GM12878 (cell line): Measurements from ENCODE around the gene ZNF670. TPM values are rescaled to one million over a fixed set of nuclear protein-coding genes. Genes with fewer than 3 reads are reported as not detected.

Experiments
- ATAC-seq: fragments of 200-7000 bp; cut with Tn5 transposase; 3 replicates; pipeline ENCODE4 v1.9.1; 2020; ENCODE audit warnings: mild to moderate bottlenecking, moderate library complexity
- BruUV-seq: library from RNA; stranded (reverse); fragments of 400-500 nt; replicated peaks from 2 replicates; lab custom pipeline; 2021; lab: Mats Ljungman, UMichigan
- CTCF ChIA-PET: fragments of 300-600 bp; sonication (Branson Sonifier 250); formaldehyde crosslinking; extraction: SDS; loops from one replicate; lab custom pipeline; 2021; ENCODE audit warnings: inconsistent platforms; lab: Yijun Ruan, JAX
- POLR2A ChIA-PET: fragments of 350-600 bp; formaldehyde crosslinking; extraction: SDS; loops from one replicate; lab custom pipeline; 2021; ENCODE audit warnings: inconsistent platforms; lab: Charles Lee
- RAD21 ChIA-PET: fragments of 300-600 bp; sonication (Branson Sonifier 250); formaldehyde crosslinking; loops from one replicate; lab custom pipeline; 2023; ENCODE audit warnings: antibody characterized with exemption; ENCODE audit not compliant: unreplicated experiment; lab: Charles Lee
- SMC1A ChIA-PET: fragments of 300-600 bp; sonication (Branson Sonifier 250); formaldehyde crosslinking; loops from one replicate; lab custom pipeline; 2023; ENCODE audit not compliant: unreplicated experiment, uncharacterized antibody; lab: Charles Lee
- DNase-seq: peaks from one replicate; pipeline ENCODE4 v3.0.0-alpha.2; 2011; ENCODE audit warnings: low read depth, low spot score
- FAIRE-seq: peaks from 3 replicates; lab custom pipeline; 2011; peaks lifted over from hg19 to GRCh38; lab: Jason Lieb, UNC
- H2AFZ ChIP-seq: 2 replicates; pipeline ENCODE4 v1.6.0; 2011; ENCODE audit warnings: low read depth, low read length, control low read depth; ENCODE audit not compliant: control insufficient read depth
- H3K27ac ChIP-seq: 2 replicates; pipeline ENCODE4 v1.5.1; 2011; ENCODE audit warnings: control low read depth; ENCODE audit not compliant: control insufficient read depth, insufficient read depth
- H3K27me3 ChIP-seq, 2 experiments: replicated peaks in 1 of 2; 2 replicates each; pipeline versions ENCODE4 v1.6.0 to v1.6.1; 2011; ENCODE audit warnings: low read length in 1 of 2; ENCODE audit not compliant: control insufficient read depth in 2 of 2, insufficient read depth in 2 of 2
- H3K36me3 ChIP-seq, 2 experiments: 2 replicates each; pipeline ENCODE4 v1.5.1; 2011; ENCODE audit warnings: low read length in 1 of 2; ENCODE audit not compliant: control insufficient read depth in 2 of 2, insufficient read depth in 2 of 2
- H3K4me1 ChIP-seq: 2 replicates; pipeline ENCODE4 v1.6.1; 2011; ENCODE audit warnings: mild to moderate bottlenecking, low read length, moderate library complexity, mixed read lengths; ENCODE audit not compliant: control insufficient read depth, insufficient read depth
- H3K4me2 ChIP-seq: 2 replicates; pipeline ENCODE4 v1.6.0; 2011; ENCODE audit warnings: control low read depth; ENCODE audit not compliant: control insufficient read depth, insufficient read depth
- H3K4me3 ChIP-seq: fragments of 200-600 bp; sonication (generic); 2 replicates; pipeline ENCODE4 v1.5.1; 2016
- H3K79me2 ChIP-seq: 2 replicates; pipeline ENCODE4 v1.6.0; 2011; ENCODE audit warnings: low read length; ENCODE audit not compliant: control insufficient read depth, insufficient read depth
- H3K9ac ChIP-seq: 2 replicates; pipeline ENCODE4 v1.8.0; 2011; ENCODE audit warnings: low read length, control low read depth, mixed read lengths; ENCODE audit not compliant: control insufficient read depth, insufficient read depth
- H3K9me3 ChIP-seq: replicated peaks from 3 replicates; pipeline ENCODE4 v1.5.1; 2011; ENCODE audit warnings: mild to moderate bottlenecking, low read length; ENCODE audit not compliant: control insufficient read depth, insufficient read depth
- H4K20me1 ChIP-seq: 2 replicates; pipeline ENCODE4 v1.6.0; 2011; ENCODE audit not compliant: control insufficient read depth, insufficient read depth
- CHD4 ChIP-seq: fragments of 200-600 bp; sonication (generic); IDR thresholded peaks from 2 replicates; pipeline ENCODE4 v1.6.1; 2016; ENCODE audit warnings: mild to moderate bottlenecking
- FOXK2 ChIP-seq: fragments of 450-650 bp; IDR thresholded peaks from 2 replicates; pipeline ENCODE4 v1.6.1; 2017; ENCODE audit warnings: mild to moderate bottlenecking, moderate library complexity
- IKZF2 ChIP-seq, 2 experiments: fragments of 450-650 bp; IDR thresholded peaks; 2 replicates each; pipeline ENCODE4 v1.6.1; 2017; ENCODE audit warnings: mild to moderate bottlenecking in 2 of 2, moderate library complexity in 2 of 2
- JUNB ChIP-seq: IDR thresholded peaks from 2 replicates; pipeline ENCODE4 v1.6.1; 2016; ENCODE audit warnings: antibody characterized with exemption, mild to moderate bottlenecking
- KAT2A ChIP-seq: conservative IDR thresholded peaks from 2 replicates; pipeline ENCODE4 v1.6.1; 2011; ENCODE audit warnings: low read depth, low read length; ENCODE audit not compliant: control insufficient read depth
- KDM1A ChIP-seq: fragments of 200-600 bp; sonication (generic); IDR thresholded peaks from 2 replicates; pipeline ENCODE4 v1.6.1; 2016; ENCODE audit warnings: borderline replicate concordance
- PAX8 ChIP-seq: fragments of 450-650 bp; IDR thresholded peaks from 2 replicates; pipeline ENCODE4 v1.6.1; 2017; ENCODE audit warnings: mild to moderate bottlenecking, moderate library complexity
- PKNOX1 ChIP-seq: fragments of 450-650 bp; IDR thresholded peaks from 2 replicates; pipeline ENCODE4 v1.6.1; 2016; ENCODE audit warnings: mild to moderate bottlenecking
- RCOR1 ChIP-seq: conservative IDR thresholded peaks from 2 replicates; pipeline ENCODE4 v1.6.1; 2012; ENCODE audit warnings: low read depth, low read length, improper control_type of control experiment
- RELA ChIP-seq: fragments of 450-650 bp; IDR thresholded peaks from 2 replicates; pipeline ENCODE4 v1.8.0; 2014; ENCODE audit warnings: borderline replicate concordance; ENCODE audit not compliant: partially characterized antibody
- SREBF1 ChIP-seq: IDR thresholded peaks from 2 replicates; pipeline ENCODE4 v1.6.1; 2012; ENCODE audit warnings: mild to moderate bottlenecking, low read length
- STAT3 ChIP-seq: IDR thresholded peaks from 2 replicates; pipeline ENCODE4 v1.6.1; 2011; ENCODE audit warnings: low read depth, low read length, improper control_type of control experiment
- TBL1XR1 ChIP-seq: IDR thresholded peaks from 2 replicates; pipeline ENCODE4 v1.6.1; 2012; ENCODE audit warnings: low read depth, low read length, improper control_type of control experiment
- USF2 ChIP-seq: IDR thresholded peaks from 2 replicates; pipeline ENCODE4 v1.6.1; 2011; ENCODE audit warnings: low read depth, low read length, improper control_type of control experiment, borderline replicate concordance
- ZBTB4 ChIP-seq: fragments of 450-650 bp; formaldehyde crosslinking; IDR thresholded peaks from 2 replicates; pipeline ENCODE4 v1.4.0; 2022; ENCODE audit warnings: mild to moderate bottlenecking, moderate library complexity
- ZNF207 ChIP-seq: fragments of 450-650 bp; IDR thresholded peaks from 2 replicates; pipeline ENCODE4 v1.6.1; 2014; ENCODE audit warnings: antibody characterized with exemption, mild to moderate bottlenecking, borderline replicate concordance
- ZNF687 ChIP-seq: fragments of 450-650 bp; IDR thresholded peaks from 2 replicates; pipeline ENCODE4 v1.6.1; 2017; ENCODE audit warnings: mild to moderate bottlenecking, moderate library complexity
- WGBS: methylation state at CpG from one replicate; pipeline ENCODE4 v1.1.6; 2016; ENCODE audit warnings: low lambda C conversion rate; ENCODE audit not compliant: insufficient replicate concordance, insufficient coverage; ENCODE audit errors: missing lambda C conversion rate; 5-methylcytosine and 5-hydroxymethylcytosine counted together
- in situ Hi-C: fragments of 300-500 bp; cut with MboI; formaldehyde crosslinking; loops from 9 replicates; pipeline ENCODE4 v1.14.3; 2018; ENCODE audit warnings: mixed read lengths
- intact Hi-C: fragments of 100-400 bp; cut with micrococcal nuclease; formaldehyde crosslinking; loops from one replicate; pipeline ENCODE4 v1.14.2; 2022; ENCODE audit not compliant: unreplicated experiment
- polyA plus RNA-seq, 11 experiments: library from polyadenylated mRNA; depleted of rRNA in 4 of 11; unstranded in 6 of 11; stranded (reverse) in 5 of 11; fragments of >200 nt; fragmentation: Nextera tagmentation in 4 of 11; fragmentation: Illumina TruSeq in 1 of 11; extraction: Ambion mirVana in 4 of 11; extraction: Trizol in 1 of 11; gene quantifications; 1 replicate in 1 of 11; 2 replicates in 10 of 11; pipeline versions ENCODE4 v1.2.1 to v1.2.3, GENCODE V29; 2011 to 2016; ENCODE audit warnings: inconsistent platforms in 2 of 11, missing spikeins in 2 of 11, low read depth in 1 of 11
- total RNA-seq, 4 experiments: library from RNA; depleted of rRNA in 3 of 4; stranded (reverse); fragments of >200 nt in 3 of 4; fragmentation: Illumina TruSeq in 1 of 4; extraction: Trizol in 1 of 4; gene quantifications; 2 replicates each; pipeline versions ENCODE4 v1.2.1 to v1.2.3, GENCODE V29; 2013 to 2021

ZNF670 gene
- total and polyA plus RNA-seq, 10 of the 15 experiments (the other 5 are each of a cell fraction or from before 2014, with no cell fraction given), result 3.0 to 9.0 (median 5.3) TPM

DNA sequence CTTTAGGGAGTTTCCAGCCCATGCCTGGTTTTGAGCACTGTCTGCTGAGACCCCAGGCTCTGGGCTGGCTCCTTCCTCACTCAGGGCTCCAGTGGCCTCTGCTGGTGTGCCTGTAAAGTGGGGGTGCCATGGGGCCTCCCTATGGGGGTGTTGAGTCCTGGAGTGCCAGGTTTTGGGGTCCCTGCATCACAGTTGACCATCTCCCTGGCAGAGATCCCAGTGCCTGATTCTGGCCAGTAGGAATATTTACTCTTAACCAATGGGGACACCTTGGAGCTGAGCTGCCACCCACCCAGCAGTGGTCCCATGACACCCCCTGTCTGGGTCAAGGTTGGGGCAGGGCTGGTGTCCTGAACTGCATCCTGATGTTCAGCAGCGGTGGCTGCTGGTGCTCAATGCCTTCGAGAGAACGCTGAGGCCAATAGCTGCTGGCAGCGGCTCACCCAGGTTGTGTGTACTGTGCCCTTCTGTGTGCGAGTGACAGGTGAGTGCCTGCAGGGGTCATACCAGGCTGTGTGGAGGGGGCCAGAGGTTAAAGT, 35.2 kb upstream of the ZNF670 start:
- ChIA-PET POLR2A (interaction anchor here (0.5 kb wide), 1 partner anchor 46 kb away, joined by 3 read pairs; no protein-coding TSS in a partner anchor), RAD21 (no interaction called here), SMC1A (no interaction called here), CTCF (no interaction called here)
- Histone ChIP-seq H3K4me1 (no peaks in the 10 kb centered on the region), H3K4me2 (no peak overlapping the region), H4K20me1 (no peaks in the 10 kb centered on the region), H3K36me3 (no peaks in the 10 kb centered on the region), H3K27ac (no peak overlapping the region), H3K79me2 (no peaks in the 10 kb centered on the region), H3K9ac (no peak overlapping the region), H3K4me3 (no peak overlapping the region), H3K27me3 (peaks cover 1 to 5% of the 10 kb centered on the region in 2 experiments; a peak in 3 of 4 replicates), H3K9me3 (peaks cover 1% of the 10 kb centered on the region; the same call in 2 of the 3 replicates), H2AFZ (no peak overlapping the region)
- FAIRE-seq (no peak), DNase-seq (no peak), ATAC-seq (no peak; the same call in 2 of the 3 replicates)
- in situ Hi-C loops (no loop called here), intact Hi-C loops (no loop called here)
- BruUV-seq, result no TSS peak
- WGBS, result 69% methylated on average over 5 of the region's 5 CpGs
- TF ChIP-seq RELA (no peak), TBL1XR1 (no peak), KAT2A (no peak), RCOR1 (no peak), KDM1A (no peak), STAT3 (no peak), PKNOX1 (no peak), SREBF1 (no peak), JUNB (no peak), IKZF2 (IDR thresholded peaks at IDR 0.05) (no peak), ZNF207 (no peak), ZNF687 (no peak), PAX8 (no peak), USF2 (no peak), CHD4 (no peak), FOXK2 (no peak), ZBTB4 (CRISPR knock-in tag) (no peak)
